ENCODE data around the gene NTRK2.

The NTRK2 gene

GRCh38 chr9:84992381-84992780 lies 322.9 kb downstream of the NTRK2 start:
- DNase-seq = no peak

GRCh38 chr9:84993105-84993504 lies 323.6 kb downstream of the NTRK2 start:
- DNase-seq = no peak

GRCh38 chr9:84996029-84996428 lies 326.5 kb downstream of the NTRK2 start:
- DNase-seq = no peak

GRCh38 chr9:84996716-84997115 lies 327.2 kb downstream of the NTRK2 start:
- no peak for DNase-seq

- DNase-seq = no peak
These were observed 327.9 kb downstream of the NTRK2 start for GRCh38 chr9:84997472-84997871.

- DNase-seq = no peak
These were observed 329.1 kb downstream of the NTRK2 start for GRCh38 chr9:84998639-84999038.

- no peak for DNase-seq
These were observed 330.3 kb downstream of the NTRK2 start for GRCh38 chr9:84999788-85000187.

- no peak for DNase-seq
These were observed 332.4 kb downstream of the NTRK2 start for GRCh38 chr9:85001925-85002324.

- DNase-seq = no peak
These were observed 335.4 kb downstream of the NTRK2 start for GRCh38 chr9:85004818-85005413.

- no peak for DNase-seq
These were observed 338.2 kb downstream of the NTRK2 start for GRCh38 chr9:85007748-85008147.

GRCh38 chr9:85008215-85008614 lies 338.7 kb downstream of the NTRK2 start:
- no peak for DNase-seq

GRCh38 chr9:85009251-85009650 lies 339.7 kb downstream of the NTRK2 start:
- DNase-seq = no peak

GRCh38 chr9:85013703-85014102 lies 344.2 kb downstream of the NTRK2 start:
- DNase-seq = no peak

GRCh38 chr9:85014292-85014691 lies 344.8 kb downstream of the NTRK2 start:
- DNase-seq = no peak

- DNase-seq = no peak
These were observed 347.0 kb downstream of the NTRK2 start for GRCh38 chr9:85016384-85017006.

- no peak for DNase-seq
These were observed 351.3 kb downstream of the NTRK2 start for GRCh38 chr9:85020791-85021190.

- no peak for DNase-seq
These were observed 352.2 kb downstream of the NTRK2 start for GRCh38 chr9:85021686-85022085.

- no peak for DNase-seq
These were observed 354.8 kb downstream of the NTRK2 start for GRCh38 chr9:85024374-85024773.

- no peak for DNase-seq
These were observed 356.1 kb downstream of the NTRK2 start for GRCh38 chr9:85025638-85026037.

- no peak for DNase-seq
These were observed 358.3 kb downstream of the NTRK2 start for GRCh38 chr9:85027870-85028269.

GRCh38 chr9:85030316-85030715 lies 360.8 kb downstream of the NTRK2 start:
- DNase-seq = no peak

- no peak for DNase-seq
These were observed 367.0 kb downstream of the NTRK2 start for GRCh38 chr9:85036496-85036895.

- DNase-seq = no peak
These were observed 368.5 kb downstream of the NTRK2 start for GRCh38 chr9:85038061-85038460.

- no peak for DNase-seq
These were observed 369.5 kb downstream of the NTRK2 start for GRCh38 chr9:85038824-85039608.
